ENCODE measurements around the gene SLC2A4RG. TPM values are rescaled to one million over a fixed set of nuclear protein-coding genes. Genes with fewer than 3 reads are reported as not detected.

The SLC2A4RG gene
- total and polyA plus RNA-seq, 2 of the 13 experiments (the other 11 are each of a cell fraction or from before 2014, with no cell fraction given), result 91.4 to 95.9 TPM

DNA sequence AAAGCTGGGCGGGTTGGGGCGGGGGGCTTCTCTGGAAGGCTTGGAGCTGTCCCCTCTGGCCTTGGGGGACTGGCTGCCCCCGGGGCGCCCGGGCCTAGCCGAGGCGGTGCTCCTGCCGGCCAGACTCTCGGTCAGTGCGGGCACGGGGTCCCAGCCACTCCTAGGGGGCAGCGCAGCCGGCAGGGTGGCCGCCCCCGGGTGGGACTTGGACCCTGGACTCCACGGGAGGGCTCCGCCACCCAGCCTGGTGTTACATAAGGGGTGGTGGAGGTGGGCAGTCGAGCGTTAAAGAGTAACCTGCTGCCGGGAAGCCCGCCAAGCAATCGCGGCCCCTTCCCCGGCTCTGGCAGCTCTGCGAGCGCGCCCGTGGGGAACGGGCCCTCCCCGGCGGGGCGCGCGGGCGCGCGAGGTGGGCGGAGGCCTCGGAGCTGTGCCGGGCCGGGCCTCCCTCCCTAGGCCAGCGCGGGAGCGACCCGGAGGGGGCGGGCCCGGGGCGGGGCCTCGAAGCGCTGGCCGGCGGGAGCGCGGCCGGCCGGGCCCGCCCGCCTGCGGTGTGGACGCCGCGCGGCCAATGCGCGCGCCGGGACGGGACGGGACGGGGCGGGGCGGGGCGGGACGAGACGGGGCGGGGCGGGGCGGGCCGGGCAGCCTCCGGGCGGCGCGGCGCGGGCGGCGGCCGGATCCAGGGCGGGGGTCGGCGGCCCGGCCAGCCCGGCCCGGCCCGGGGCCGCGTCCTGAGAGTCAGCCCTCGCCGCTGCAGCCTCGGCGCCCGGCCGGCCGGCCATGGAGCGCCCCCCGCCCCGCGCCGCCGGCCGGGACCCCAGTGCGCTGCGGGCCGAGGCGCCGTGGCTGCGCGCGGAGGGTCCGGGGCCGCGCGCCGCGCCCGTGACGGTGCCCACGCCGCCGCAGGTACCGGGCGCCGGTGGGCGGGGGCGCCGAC, at the start of gene SLC2A4RG (continued):
- TF ChIP-seq, protein P1, sequence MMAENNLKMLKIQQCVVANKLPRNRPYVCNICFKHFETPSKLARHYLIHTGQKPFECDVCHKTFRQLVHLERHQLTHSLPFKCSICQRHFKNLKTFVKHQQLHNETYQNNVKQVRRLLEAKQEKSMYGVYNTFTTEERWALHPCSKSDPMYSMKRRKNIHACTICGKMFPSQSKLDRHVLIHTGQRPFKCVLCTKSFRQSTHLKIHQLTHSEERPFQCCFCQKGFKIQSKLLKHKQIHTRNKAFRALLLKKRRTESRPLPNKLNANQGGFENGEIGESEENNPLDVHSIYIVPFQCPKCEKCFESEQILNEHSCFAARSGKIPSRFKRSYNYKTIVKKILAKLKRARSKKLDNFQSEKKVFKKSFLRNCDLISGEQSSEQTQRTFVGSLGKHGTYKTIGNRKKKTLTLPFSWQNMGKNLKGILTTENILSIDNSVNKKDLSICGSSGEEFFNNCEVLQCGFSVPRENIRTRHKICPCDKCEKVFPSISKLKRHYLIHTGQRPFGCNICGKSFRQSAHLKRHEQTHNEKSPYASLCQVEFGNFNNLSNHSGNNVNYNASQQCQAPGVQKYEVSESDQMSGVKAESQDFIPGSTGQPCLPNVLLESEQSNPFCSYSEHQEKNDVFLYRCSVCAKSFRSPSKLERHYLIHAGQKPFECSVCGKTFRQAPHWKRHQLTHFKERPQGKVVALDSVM (CRISPR knock-in tag; IDR thresholded peaks at IDR 0.05), result peak; percentile 85; the same call in 1 of the 2 replicates
- TF ChIP-seq ZSCAN21 (CRISPR knock-in tag; IDR thresholded peaks at IDR 0.05; ENCODE audit: borderline replicate concordance) (peak; percentile 92), ZNF788 (CRISPR knock-in tag; IDR thresholded peaks at IDR 0.05; ENCODE audit: borderline replicate concordance) (peak; percentile 97), ZNF652 (CRISPR knock-in tag; IDR thresholded peaks at IDR 0.05; ENCODE audit: borderline replicate concordance, low read depth) (no peak), ZC3H13 (CRISPR knock-in tag; IDR thresholded peaks at IDR 0.05) (peak; percentile 95), RAD51 (IDR thresholded peaks at IDR 0.05; ENCODE audit: borderline replicate concordance) (no peak), FOXK2 (IDR thresholded peaks at IDR 0.05) (no peak), ZNF350 (CRISPR knock-in tag; IDR thresholded peaks at IDR 0.05; ENCODE audit: borderline replicate concordance, low read depth) (peak; percentile 95), SIN3A (IDR thresholded peaks at IDR 0.05; ENCODE audit: borderline replicate concordance, low read depth, low read length) (peak; percentile 78; the same call in 1 of the 2 replicates), ZNF674 (CRISPR knock-in tag; IDR thresholded peaks at IDR 0.05; ENCODE audit: low read depth) (peak; percentile 50), CERS6 (CRISPR knock-in tag; IDR thresholded peaks at IDR 0.05) (peak; percentile 48; the same call in 1 of the 2 replicates), UBTF (CRISPR knock-in tag; IDR thresholded peaks at IDR 0.05) (peak; percentile 97), ZNF7 (CRISPR knock-in tag; IDR thresholded peaks at IDR 0.05) (no peak), FOXA3 (CRISPR knock-in tag; IDR thresholded peaks at IDR 0.05) (peak; percentile 81), ZNF775 (CRISPR knock-in tag; IDR thresholded peaks at IDR 0.05; ENCODE audit: borderline replicate concordance) (no peak)
- TF ChIP-seq, protein P2, sequence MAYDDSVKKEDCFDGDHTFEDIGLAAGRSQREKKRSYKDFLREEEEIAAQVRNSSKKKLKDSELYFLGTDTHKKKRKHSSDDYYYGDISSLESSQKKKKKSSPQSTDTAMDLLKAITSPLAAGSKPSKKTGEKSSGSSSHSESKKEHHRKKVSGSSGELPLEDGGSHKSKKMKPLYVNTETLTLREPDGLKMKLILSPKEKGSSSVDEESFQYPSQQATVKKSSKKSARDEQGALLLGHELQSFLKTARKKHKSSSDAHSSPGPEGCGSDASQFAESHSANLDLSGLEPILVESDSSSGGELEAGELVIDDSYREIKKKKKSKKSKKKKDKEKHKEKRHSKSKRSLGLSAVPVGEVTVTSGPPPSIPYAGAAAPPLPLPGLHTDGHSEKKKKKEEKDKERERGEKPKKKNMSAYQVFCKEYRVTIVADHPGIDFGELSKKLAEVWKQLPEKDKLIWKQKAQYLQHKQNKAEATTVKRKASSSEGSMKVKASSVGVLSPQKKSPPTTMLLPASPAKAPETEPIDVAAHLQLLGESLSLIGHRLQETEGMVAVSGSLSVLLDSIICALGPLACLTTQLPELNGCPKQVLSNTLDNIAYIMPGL (CRISPR knock-in tag; IDR thresholded peaks at IDR 0.05; ENCODE audit: borderline replicate concordance in 1 of 2, low read depth in 1 of 2), result peak; percentile 84 to 87; a peak in 3 of 4 replicates

Data from HepG2 (cell line).